ENCODE results near the gene KLHDC3. TPM values are rescaled to one million over a fixed set of nuclear protein-coding genes. Genes with fewer than 3 reads are reported as not detected.

Gene KLHDC3
- total RNA-seq, 1 donor from 2014 or later, result 52.1 TPM

GRCh38 chr6:43021270-43022047 lies 7.4 kb downstream of the KLHDC3 start, which contains the start of gene RRP36:
Gene RRP36 (plus strand): TSS chr6:43021623. CDS start chr6:43021655, 32 bp downstream.
- Histone ChIP-seq H3K4me1 (peaks cover 53% of the 10 kb centered on the region), H3K4me3 (peak within 1 kb of the TSS; percentile 89 to 92), H3K27me3 (no peaks in the 10 kb centered on the region), H3K27ac (peak within 1 kb of the TSS; percentile 79), H3K9me3 (no peaks in the 10 kb centered on the region), H3K36me3 (peaks cover 2 to 40% of the 10 kb centered on the region in 2 donors)
- intact Hi-C loops (cut with DNase I), result no loop called here
- no peak for TF ChIP-seq CTCF (IDR thresholded peaks at IDR 0.05)
- no peak for TF ChIP-seq POLR2A (IDR thresholded peaks at IDR 0.05)
- TF ChIP-seq POLR2AphosphoS5 (IDR thresholded peaks at IDR 0.05; ENCODE audit: insufficient read depth in 1 of 2, low read depth in 1 of 2), result peak; percentile 21 to 69
- DNase-seq (ENCODE audit: extremely low spot score in 2 of 2), result no peak

DNA sequence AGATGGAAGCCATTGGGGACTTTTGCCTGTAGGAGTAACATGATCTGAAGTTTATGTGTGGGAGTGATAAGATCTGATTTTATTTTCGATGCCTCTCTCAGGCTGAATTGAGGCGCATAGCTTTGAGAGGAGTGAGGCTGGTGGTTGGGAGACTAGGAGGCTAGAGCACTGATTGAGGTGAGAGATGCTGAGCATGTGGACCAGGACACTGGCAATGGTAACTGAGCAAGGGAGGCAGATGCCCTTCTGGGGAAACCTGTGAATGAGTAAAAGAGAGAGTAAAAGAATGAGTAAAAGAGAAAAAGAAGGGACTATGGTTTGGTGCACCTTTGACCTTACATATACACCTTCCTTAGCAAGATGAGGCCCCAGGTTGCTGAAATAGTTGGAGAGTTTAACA lies 10.4 kb downstream of the KLHDC3 start:
- Histone ChIP-seq H3K36me3 (peaks cover 10 to 55% of the 10 kb centered on the region in 2 donors), H3K4me3 (no peak overlapping the region), H3K4me1 (peaks cover 37% of the 10 kb centered on the region), H3K9me3 (no peaks in the 10 kb centered on the region), H3K27me3 (no peaks in the 10 kb centered on the region), H3K27ac (no peak overlapping the region)
- TF ChIP-seq POLR2AphosphoS5 (IDR thresholded peaks at IDR 0.05; ENCODE audit: insufficient read depth in 1 of 2, low read depth in 1 of 2), result no peak
- TF ChIP-seq CTCF (IDR thresholded peaks at IDR 0.05), result no peak
- TF ChIP-seq POLR2A (IDR thresholded peaks at IDR 0.05), result no peak
- intact Hi-C loops (cut with DNase I), result no loop called here
- DNase-seq (ENCODE audit: extremely low spot score in 2 of 2), result no peak

DNA sequence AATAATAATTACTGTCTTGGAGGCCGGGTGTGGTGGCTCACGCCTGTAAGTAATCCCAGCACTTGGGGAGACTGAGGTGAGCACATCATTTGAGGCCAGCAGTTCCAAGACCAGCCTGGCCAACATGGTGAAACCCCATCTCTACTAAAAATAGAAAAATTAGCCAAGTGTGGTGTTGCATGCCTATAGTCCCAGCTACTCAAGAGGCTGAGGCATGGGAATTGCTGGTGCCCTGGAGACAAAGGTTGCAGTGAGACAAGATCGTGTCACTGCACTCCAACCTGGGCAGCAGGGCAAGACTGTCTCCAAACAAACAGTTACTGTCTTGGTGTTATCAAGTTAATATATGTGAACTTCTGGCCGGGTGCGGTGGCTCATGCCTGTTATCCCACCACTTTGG lies 12.3 kb downstream of the KLHDC3 start:
- intact Hi-C loops (cut with DNase I), result no loop called here
- Histone ChIP-seq H3K9me3 (no peaks in the 10 kb centered on the region), H3K4me1 (peaks cover 28% of the 10 kb centered on the region), H3K36me3 (peaks cover 10 to 68% of the 10 kb centered on the region in 2 donors), H3K4me3 (no peak overlapping the region), H3K27ac (no peak overlapping the region), H3K27me3 (no peaks in the 10 kb centered on the region)
- no peak for TF ChIP-seq POLR2A (IDR thresholded peaks at IDR 0.05)
- TF ChIP-seq CTCF (IDR thresholded peaks at IDR 0.05), result no peak
- TF ChIP-seq POLR2AphosphoS5 (IDR thresholded peaks at IDR 0.05; ENCODE audit: insufficient read depth in 1 of 2, low read depth in 1 of 2), result no peak
- no peak for DNase-seq (ENCODE audit: extremely low spot score in 2 of 2)

- peaks cover 7% of the 10 kb centered on the region for H3K4me1 ChIP-seq
- H3K36me3 ChIP-seq, result peaks cover 10 to 70% of the 10 kb centered on the region in 2 donors
- DNase-seq (ENCODE audit: extremely low spot score in 2 of 2), result no peak
- no peaks in the 10 kb centered on the region for H3K9me3 ChIP-seq
- H3K27me3 ChIP-seq, result no peaks in the 10 kb centered on the region
- TF ChIP-seq POLR2AphosphoS5 (IDR thresholded peaks at IDR 0.05; ENCODE audit: insufficient read depth in 1 of 2, low read depth in 1 of 2), result no peak
- no peak overlapping the region for H3K4me3 ChIP-seq
- intact Hi-C loops (cut with DNase I), result no loop called here
- no peak overlapping the region for H3K27ac ChIP-seq
Observed at GRCh38 chr6:43029120-43029519, 15.1 kb downstream of the KLHDC3 start.

DNA sequence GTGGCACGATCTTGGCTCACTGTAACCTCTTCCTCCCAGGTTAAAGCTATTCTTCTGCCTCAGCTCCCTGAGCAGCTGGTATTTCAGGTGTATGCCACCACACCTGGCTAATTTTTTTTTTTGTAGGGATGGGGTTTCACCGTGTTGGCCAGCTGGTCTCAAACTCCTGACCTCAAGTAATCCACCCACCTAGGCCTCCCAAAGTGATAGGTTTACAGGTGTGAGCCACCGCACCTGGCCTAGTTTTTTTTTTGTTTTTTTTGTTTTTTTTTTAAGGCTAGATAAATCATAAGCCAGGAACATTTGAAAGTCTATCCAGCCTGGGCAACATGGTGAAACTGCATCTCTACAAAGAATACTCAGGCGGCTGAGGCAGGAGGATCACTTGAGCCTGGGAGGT lies 18.3 kb downstream of the KLHDC3 start:
- TF ChIP-seq POLR2AphosphoS5 (IDR thresholded peaks at IDR 0.05; ENCODE audit: insufficient read depth in 1 of 2, low read depth in 1 of 2) (no peak), CTCF (IDR thresholded peaks at IDR 0.05) (no peak), POLR2A (IDR thresholded peaks at IDR 0.05) (no peak)
- H3K9me3 ChIP-seq, result no peaks in the 10 kb centered on the region
- no peak overlapping the region for H3K4me3 ChIP-seq
- no peak for DNase-seq (ENCODE audit: extremely low spot score in 2 of 2)
- intact Hi-C loops (cut with DNase I), result no loop called here
- no peaks in the 10 kb centered on the region for H3K4me1 ChIP-seq
- H3K27ac ChIP-seq, result no peak overlapping the region
- no peaks in the 10 kb centered on the region for H3K27me3 ChIP-seq
- peaks cover 4 to 52% of the 10 kb centered on the region in 2 donors for H3K36me3 ChIP-seq

Measured in vagina (tissue), 2 donors.